Measurements from ENCODE around the gene DDX19B. TPM values are rescaled to one million over a fixed set of nuclear protein-coding genes. Genes with fewer than 3 reads are reported as not detected.
A peak's percentile ranks its signal among the peaks of the same experiment; 100 is the strongest.
"Not testable (repeated sequence)": the region's sequence is repeated elsewhere in the genome, so short reads cannot be mapped to it uniquely, and the experiment has no call there.

Gene DDX19B
- total and polyA plus RNA-seq, 2 donors (not counting 3 experiments of a cell fraction or from before 2014, with no cell fraction given) = 28.1 to 34.3 TPM

DNA sequence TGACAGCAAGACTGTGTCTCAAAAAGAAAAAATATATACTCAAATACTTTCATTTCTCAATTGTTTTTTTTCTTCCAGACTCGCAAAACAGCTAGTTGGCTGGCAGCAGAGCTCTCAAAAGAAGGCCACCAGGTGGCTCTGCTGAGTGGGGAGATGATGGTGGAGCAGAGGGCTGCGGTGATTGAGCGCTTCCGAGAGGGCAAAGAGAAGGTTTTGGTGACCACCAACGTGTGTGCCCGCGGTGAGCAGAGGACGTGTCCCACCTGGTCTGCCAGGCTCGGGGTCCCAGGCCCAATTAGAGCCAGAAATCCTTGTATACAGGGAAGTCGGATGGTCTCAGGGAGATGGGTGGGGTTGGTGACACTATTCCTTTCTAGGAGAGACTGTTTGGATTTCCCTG is 71.2 kb downstream of the DDX19B start:
- TF ChIP-seq, protein P1, sequence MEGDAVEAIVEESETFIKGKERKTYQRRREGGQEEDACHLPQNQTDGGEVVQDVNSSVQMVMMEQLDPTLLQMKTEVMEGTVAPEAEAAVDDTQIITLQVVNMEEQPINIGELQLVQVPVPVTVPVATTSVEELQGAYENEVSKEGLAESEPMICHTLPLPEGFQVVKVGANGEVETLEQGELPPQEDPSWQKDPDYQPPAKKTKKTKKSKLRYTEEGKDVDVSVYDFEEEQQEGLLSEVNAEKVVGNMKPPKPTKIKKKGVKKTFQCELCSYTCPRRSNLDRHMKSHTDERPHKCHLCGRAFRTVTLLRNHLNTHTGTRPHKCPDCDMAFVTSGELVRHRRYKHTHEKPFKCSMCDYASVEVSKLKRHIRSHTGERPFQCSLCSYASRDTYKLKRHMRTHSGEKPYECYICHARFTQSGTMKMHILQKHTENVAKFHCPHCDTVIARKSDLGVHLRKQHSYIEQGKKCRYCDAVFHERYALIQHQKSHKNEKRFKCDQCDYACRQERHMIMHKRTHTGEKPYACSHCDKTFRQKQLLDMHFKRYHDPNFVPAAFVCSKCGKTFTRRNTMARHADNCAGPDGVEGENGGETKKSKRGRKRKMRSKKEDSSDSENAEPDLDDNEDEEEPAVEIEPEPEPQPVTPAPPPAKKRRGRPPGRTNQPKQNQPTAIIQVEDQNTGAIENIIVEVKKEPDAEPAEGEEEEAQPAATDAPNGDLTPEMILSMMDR (IDR thresholded peaks at IDR 0.05; ENCODE audit: extremely low read depth in 1 of 2, insufficient read depth in 1 of 2, low read depth in 1 of 2, low read length in 2 of 2) = peak; percentile 31 to 59
- POLR2A ChIA-PET; H3K9ac ChIP-seq (replicated peaks; ENCODE audit: extremely low read depth, insufficient read depth, low read length); H3K4me1 ChIP-seq (ENCODE audit: control insufficient read depth, extremely low read depth, insufficient read depth, low read length); H2AFZ ChIP-seq (ENCODE audit: low read depth, low read length); dilution Hi-C loops (cut with MboI; ENCODE audit: extremely low pct_ligation_motif_present, low sequenced_read_pairs); H3K4me3 ChIP-seq (replicated peaks in 1 of 3; ENCODE audit: insufficient read depth in 1 of 3, low read depth in 1 of 3, low read length in 3 of 3); BruUV-seq (replicated peaks); H3K9me3 ChIP-seq (replicated peaks; ENCODE audit: control insufficient read depth, insufficient read depth, low read length); H3K9me1 ChIP-seq (replicated peaks; ENCODE audit: control insufficient read depth, extremely low read depth, insufficient read depth, low read length); H3K27ac ChIP-seq (ENCODE audit: insufficient read depth, low read depth, low read length); H3K79me2 ChIP-seq (ENCODE audit: control insufficient read depth, insufficient read depth, low read length); H3K4me2 ChIP-seq (ENCODE audit: insufficient read depth, low read length); H4K20me1 ChIP-seq (replicated peaks; ENCODE audit: control insufficient read depth, extremely low read depth, insufficient read depth, low read length); H3K27me3 ChIP-seq (ENCODE audit: control insufficient read depth in 2 of 2, insufficient read depth in 2 of 2, low read length in 2 of 2): not testable (repeated sequence)
- peaks cover 11 to 20% of the 10 kb centered on the region in 2 experiments for H3K36me3 ChIP-seq (ENCODE audit: control insufficient read depth in 2 of 2, extremely low read depth in 1 of 2, insufficient read depth in 2 of 2, low read length in 2 of 2)
- DNase-seq (ENCODE audit: low read depth, low spot score) (peak; percentile 37), FAIRE-seq (peak; percentile 73)
- intact Hi-C loops (cut with micrococcal nuclease) = loop anchor here (1.0 kb wide), 1 partner anchor 283 kb away; no protein-coding TSS in a partner anchor
- CTCF ChIA-PET = interaction anchor here (0.6 to 1.9 kb wide), 27 partner anchors 10 to 401 kb away, joined by 3 to 29 read pairs (median 5); partner anchors contain the start of gene FCSK

GRCh38 chr16:70370924-70371323 is 71.9 kb downstream of the DDX19B start:
- FAIRE-seq (no peak), DNase-seq (ENCODE audit: low read depth, low spot score) (no peak)
- H3K79me2 ChIP-seq (ENCODE audit: control insufficient read depth, insufficient read depth, low read length) = no peaks in the 10 kb centered on the region
- no peaks in the 10 kb centered on the region for H4K20me1 ChIP-seq (replicated peaks; ENCODE audit: control insufficient read depth, extremely low read depth, insufficient read depth, low read length)
- TF ChIP-seq FOS (IDR thresholded peaks at IDR 0.05; ENCODE audit: borderline replicate concordance, insufficient read depth, low read length) (no peak), GATA2 (IDR thresholded peaks at IDR 0.05; ENCODE audit: insufficient read depth, insufficient read length, low read depth, low read length) (no peak), POLR2AphosphoS5 (IDR thresholded peaks at IDR 0.05; ENCODE audit: insufficient read depth, low read depth, low read length) (no peak)
- H3K9me1 ChIP-seq (replicated peaks; ENCODE audit: control insufficient read depth, extremely low read depth, insufficient read depth, low read length) = no peaks in the 10 kb centered on the region
- H3K36me3 ChIP-seq (ENCODE audit: control insufficient read depth in 2 of 2, extremely low read depth in 1 of 2, insufficient read depth in 2 of 2, low read length in 2 of 2) = peaks cover 6 to 15% of the 10 kb centered on the region in 2 experiments
- dilution Hi-C loops (cut with MboI; ENCODE audit: extremely low pct_ligation_motif_present, low sequenced_read_pairs) = no loop called here
- H2AFZ ChIP-seq (ENCODE audit: low read depth, low read length) = no peak overlapping the region
- H3K27ac ChIP-seq (ENCODE audit: insufficient read depth, low read depth, low read length) = no peak overlapping the region
- intact Hi-C loops (cut with micrococcal nuclease) = loop anchor here (1.0 kb wide), 1 partner anchor 282 kb away; no protein-coding TSS in a partner anchor
- H3K9ac ChIP-seq (replicated peaks; ENCODE audit: extremely low read depth, insufficient read depth, low read length) = no peak overlapping the region
- ChIA-PET POLR2A (no interaction called here), CTCF (interaction anchor here (1.6 kb wide), 1 partner anchor 90 kb away, joined by 5 read pairs; no protein-coding TSS in a partner anchor)
- no peaks in the 10 kb centered on the region for H3K9me3 ChIP-seq (replicated peaks; ENCODE audit: control insufficient read depth, insufficient read depth, low read length)
- BruUV-seq (replicated peaks) = no TSS peak
- no peak overlapping the region for H3K4me2 ChIP-seq (ENCODE audit: insufficient read depth, low read length)
- no peaks in the 10 kb centered on the region for H3K4me1 ChIP-seq (ENCODE audit: control insufficient read depth, extremely low read depth, insufficient read depth, low read length)
- no peaks in the 10 kb centered on the region for H3K27me3 ChIP-seq (ENCODE audit: control insufficient read depth in 2 of 2, insufficient read depth in 2 of 2, low read length in 2 of 2)
- H3K4me3 ChIP-seq (replicated peaks in 1 of 3; ENCODE audit: insufficient read depth in 1 of 3, low read depth in 1 of 3, low read length in 3 of 3) = no peak overlapping the region

Measured in endothelial cell of umbilical vein (primary cell).